Glomerular visceral epithelial cell (primary cell): ENCODE results near the gene EXTL1.
"Not testable (repeated sequence)": the region's sequence is repeated elsewhere in the genome, so short reads cannot be mapped to it uniquely, and the experiment has no call there.

Experiments
- DNase-seq: peaks from one replicate; pipeline ENCODE4 v3.0.0-alpha.2; 2016; ENCODE audit errors: extremely low spot score

EXTL1 gene, protein sequence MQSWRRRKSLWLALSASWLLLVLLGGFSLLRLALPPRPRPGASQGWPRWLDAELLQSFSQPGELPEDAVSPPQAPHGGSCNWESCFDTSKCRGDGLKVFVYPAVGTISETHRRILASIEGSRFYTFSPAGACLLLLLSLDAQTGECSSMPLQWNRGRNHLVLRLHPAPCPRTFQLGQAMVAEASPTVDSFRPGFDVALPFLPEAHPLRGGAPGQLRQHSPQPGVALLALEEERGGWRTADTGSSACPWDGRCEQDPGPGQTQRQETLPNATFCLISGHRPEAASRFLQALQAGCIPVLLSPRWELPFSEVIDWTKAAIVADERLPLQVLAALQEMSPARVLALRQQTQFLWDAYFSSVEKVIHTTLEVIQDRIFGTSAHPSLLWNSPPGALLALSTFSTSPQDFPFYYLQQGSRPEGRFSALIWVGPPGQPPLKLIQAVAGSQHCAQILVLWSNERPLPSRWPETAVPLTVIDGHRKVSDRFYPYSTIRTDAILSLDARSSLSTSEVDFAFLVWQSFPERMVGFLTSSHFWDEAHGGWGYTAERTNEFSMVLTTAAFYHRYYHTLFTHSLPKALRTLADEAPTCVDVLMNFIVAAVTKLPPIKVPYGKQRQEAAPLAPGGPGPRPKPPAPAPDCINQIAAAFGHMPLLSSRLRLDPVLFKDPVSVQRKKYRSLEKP

DNA sequence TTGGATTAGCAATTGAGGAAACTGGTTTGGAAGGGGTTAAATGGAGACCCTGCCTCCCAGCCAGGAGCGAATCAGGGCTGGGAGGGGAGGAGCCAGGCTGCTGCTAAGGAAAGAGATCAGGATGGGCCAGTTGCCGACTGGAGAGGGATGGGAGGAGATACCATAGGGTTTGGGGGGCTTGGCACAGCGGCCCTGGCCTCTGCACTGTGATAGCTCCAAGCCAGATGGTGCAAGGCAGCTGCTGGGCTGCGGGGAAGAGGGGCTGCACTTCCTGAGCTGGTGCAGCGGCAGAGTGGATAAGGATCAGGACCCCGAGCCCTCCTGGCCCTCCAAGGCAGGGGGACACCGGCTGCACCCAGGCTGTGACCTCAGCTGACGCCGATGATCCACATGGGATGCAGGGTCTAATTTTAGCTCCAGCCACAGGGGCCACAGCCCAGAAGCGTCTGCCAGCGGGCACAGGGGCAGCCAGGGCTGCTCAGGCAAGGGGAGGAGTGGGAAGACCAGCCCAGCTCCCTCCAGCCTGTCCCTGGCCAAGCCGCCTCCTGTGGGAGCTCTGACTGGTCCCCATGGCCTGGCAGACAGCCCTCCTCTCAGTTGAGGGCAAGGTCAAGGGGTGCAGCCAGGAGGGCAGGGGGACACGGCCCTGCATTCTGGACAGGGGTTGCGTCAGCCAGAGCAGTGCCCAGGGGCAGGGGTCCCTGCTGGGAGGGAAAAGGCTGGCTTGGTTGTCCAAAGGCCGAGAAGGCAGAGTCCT lies at the start of gene EXTL1:
Gene EXTL1, plus strand, starts transcription at position 129 of the 757 bp plus-strand sequence. CDS start 872 bp downstream, outside the sequence.
- DNase-seq: peak; percentile 25

DNA sequence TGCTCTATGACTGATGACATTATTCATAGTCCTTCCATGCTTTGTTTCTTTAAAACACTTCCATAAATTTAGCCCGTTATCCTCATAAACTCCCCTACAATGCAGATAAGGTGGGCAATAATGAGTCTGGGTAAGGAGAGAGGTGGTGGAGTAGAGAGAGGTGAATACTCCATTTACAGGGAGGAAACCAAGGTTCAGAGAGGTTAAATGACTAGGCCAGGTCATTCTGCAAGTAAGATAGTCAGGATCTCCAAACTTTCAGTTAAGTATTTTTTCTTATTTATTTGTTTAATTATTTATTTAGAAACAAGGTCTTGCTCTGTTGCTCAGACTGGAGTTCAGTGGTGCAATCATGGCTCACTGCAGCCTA lies 49.8 kb upstream of the EXTL1 start:
- no peak for DNase-seq

DNA sequence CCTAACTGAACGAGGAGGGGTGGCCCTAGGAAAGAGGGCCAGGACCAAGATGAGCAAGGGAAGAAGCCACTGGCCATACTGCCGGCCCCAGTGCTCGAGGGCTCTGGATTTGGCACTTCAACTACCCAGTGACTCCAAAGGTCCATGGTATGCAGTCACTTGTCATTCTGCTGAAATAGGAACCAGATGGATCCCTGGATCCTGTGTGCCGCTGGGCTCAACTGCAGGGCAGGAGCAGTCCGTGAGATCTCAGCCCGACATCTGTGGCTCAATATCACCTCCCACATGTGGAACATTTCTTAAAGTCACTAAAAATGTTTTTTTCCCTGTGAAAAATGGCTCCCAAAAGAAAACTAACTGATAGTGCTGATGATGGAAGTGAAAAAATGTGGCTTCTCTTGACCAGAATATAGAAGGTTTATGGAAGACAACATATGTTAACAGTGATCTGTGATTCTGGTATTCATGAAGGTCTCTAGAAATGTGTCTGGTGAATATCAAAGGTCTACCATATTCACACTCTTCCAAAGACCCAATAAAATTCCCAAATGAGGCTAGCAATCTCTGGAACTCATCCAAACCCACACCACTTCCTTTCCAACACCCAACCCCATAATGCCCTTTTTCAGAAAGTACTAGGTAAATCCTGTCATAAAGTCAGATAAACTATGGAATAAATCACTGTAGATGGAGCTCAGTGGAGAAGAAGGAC lies 47.8 kb upstream of the EXTL1 start:
- DNase-seq: no peak

DNA sequence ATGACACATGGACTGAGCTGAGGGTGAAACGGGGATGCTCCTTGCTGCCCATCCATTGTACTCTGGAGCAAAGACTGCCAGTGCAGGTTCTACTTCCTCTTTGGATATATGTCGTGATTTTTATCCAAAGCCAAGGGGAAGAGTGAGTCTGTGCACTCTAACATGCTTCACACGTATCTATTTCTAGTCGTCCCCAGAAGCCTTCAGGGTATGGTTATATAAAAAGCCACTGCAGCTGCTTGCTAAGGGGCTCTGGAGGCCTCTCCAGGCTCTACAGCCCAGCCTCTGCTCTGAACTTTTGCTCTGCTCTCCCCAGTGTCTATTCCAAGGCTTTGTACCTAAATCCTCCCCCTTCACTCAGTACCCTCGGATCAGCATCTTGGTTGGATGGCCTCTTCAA lies 43.8 kb upstream of the EXTL1 start:
- DNase-seq: no peak

DNA sequence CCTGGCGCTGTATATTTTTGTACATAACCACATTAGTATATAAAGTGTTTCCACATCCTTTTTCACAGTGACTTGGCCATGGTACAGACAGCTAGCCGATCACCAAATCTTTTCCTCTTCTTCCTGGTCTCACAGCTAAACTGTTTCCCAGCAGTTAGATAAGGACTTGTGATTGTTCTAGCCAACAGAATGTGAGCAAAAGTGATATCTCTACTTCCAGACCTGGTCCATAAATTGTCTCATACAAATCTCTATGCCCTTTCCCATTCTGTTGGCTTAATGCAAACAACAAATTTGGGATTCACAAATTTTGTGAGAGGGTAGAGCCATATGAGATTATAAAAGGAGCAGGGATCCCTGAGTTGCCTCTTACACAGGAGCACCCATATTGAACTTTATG lies 43.2 kb upstream of the EXTL1 start:
- DNase-seq: no peak

DNA sequence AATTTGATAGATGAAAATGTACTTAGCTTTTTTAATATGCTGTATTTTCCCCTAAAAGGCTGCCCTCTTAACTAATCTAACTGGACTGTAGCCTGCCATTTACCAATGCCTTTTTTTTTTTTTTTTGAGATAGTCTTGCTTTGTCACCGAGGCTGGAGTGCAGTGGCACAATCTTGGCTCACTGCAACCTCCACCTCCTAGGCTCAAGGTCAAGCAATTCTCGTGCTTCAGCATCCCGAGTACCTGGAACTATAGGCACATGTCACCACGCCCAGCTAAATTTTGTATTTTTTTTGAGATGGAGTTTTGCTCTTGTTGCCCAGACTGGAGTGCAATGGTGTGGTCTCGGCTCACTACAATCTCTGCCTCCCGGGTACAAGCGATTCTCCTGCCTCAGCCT lies 42.4 kb upstream of the EXTL1 start:
- no peak for DNase-seq

DNA sequence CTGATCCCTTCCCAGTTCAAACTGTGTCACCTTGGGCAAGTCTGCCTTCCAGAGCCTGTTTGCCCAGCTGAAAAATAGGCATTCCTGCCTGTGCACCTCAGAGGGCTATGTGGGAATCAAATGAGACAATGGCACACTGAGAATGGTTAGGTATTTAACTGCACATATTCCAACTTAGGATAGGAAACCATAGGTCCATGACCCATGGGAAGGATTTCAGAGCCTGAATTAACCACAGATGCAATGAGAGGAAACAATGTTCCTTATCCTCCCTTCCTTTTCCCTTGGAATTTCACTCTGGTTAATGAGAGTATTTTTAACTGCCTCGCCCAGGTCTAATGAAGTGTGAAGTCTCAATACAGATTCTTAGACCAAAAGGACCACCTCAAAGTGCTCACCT lies 36.4 kb upstream of the EXTL1 start:
- DNase-seq: no peak

DNA sequence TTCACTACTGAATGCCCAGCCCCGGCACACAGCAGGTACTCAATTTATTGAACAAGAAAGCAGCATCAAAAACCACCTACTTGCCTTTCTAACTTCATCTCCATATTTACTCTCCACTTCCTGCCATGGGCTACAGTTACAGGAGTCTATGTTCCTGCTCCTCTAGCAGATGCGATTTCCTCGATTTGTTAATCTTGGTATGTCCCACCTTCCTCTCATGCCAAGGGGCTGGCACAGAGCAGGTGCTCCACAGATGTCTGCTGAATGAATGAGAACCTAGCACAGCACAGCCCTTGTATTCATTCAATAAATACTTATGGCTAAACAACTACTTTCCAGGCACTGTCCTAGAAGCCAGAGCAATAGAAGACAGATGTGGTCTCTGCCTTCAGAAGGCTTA lies 35.9 kb upstream of the EXTL1 start:
- DNase-seq: no peak

DNA sequence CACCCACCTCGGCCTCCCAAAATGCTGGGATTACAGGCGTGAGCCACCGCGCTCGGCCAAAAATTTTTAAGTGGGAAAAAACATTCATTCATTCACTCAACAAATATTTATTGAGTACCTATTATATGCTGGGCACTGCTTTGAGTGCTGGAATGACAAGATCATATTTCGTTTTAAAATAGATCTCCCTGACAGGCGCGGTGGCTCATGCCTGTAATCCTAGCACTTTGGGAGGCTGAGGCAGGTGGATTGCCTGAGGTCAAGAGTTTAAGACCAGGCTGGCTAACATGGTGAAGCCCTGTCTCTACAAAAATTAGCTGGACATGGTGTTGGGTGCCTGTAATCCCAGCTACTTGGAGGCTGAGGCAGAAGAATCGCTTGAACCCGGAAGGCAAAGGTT lies 34.8 kb upstream of the EXTL1 start:
- DNase-seq: not testable (repeated sequence)

DNA sequence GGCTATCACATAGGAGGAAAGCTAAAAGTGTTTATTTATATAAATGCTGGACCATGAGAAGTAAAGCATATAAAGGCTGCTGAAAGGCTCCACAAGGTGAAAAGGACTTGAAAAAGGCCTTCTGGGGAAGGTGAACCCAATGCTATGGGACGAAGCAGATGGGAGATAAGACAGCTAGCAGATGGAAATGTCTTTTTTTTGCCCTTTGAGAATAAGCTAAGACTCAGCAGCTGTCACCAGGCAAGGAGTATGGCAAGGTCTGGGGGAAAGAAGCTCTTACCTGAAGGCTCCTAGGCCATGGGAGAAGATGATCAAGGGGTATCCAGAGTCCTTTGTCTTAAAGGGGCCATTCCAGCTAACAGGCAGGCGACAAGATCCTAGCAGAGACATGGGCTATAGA lies 33.6 kb upstream of the EXTL1 start:
- no peak for DNase-seq

DNA sequence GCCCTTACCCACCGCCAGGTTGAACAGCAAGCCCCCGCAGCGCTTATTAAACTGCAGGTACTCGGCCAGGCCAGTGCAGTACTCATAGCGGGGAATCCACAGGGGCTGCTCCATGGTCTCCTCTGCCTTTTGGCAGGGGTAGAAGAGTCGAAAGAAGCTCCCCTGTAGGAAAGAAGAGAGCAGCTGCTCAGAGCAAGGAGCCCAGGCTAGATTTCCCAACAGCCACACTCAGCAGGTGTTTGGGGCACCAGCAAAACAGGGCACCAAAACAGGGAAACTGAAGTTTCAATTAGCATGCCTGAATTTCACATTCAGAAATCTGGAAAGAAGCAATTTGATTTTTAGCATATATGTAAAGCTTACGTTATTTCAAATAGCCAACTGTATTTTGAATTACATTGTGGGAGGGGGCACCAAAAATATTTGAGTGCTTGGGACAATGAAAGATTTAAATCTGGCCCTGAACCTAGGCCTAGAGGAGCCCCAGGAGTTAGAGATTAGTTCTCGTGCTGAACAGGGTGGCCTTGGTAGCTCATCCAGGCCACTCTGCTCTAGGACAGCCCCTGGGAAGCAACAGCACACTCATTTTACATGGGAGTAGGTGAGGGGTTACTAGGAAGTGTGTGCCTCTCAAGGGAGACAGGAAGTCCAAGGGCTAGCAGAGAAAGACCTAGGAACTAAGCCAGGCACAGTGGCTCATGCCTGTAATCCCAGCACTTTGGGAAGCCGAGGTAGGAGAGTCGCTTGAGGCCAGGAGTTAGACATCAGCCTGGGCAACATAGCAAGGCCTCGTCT lies 31.9 kb upstream of the EXTL1 start:
- DNase-seq: no peak

DNA sequence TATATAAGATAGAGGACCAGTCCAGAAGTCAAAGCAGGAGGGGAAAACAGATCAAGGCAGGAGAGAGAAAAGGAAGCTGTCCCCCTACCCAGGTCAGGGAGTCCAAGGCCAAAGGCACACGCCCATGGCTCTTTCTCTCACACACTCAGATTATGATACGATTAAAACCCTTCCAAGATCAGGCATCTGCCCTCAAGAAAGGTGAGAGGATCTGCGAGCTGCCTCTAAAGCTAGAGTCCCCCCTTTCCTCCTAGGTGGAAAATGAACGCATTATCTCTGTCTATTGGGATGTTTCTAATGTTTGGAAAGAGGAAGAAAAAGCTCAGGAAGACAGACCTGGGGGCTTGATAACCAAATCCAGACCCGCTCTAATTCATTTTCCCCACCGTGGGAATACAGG lies 31.3 kb upstream of the EXTL1 start:
- no peak for DNase-seq

DNA sequence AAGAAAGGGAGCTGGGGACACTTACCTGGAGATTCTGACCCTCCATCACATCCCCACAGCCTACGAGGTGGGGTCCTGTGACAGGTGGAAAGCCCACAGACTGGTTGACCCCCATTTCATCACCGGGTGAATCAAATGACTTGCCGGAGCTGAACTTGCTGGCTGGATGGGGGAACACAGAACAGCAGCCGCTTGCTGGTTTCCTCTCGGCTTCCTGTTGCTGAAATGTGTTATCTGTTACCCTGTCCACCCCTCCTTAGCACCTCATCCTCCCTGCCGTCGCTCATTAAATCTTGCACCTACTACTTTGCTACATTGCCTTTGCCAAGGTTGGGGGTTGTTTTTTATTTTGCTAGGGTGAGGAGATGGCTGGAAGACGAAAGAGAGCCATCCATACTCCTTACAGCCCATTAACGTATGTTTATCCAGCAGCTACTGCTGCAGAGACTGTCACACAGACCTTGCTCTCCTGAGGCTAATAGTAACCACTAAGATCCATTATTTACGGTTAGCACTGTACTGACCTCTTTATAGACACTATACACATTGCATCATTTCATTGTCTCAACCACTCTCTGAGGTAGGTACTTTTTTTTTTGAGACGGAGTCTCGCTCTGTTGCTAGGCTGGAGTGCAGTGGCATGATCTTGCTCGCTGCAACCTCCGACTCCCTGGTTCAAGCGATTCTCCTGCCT lies 30.7 kb upstream of the EXTL1 start:
- no peak for DNase-seq

DNA sequence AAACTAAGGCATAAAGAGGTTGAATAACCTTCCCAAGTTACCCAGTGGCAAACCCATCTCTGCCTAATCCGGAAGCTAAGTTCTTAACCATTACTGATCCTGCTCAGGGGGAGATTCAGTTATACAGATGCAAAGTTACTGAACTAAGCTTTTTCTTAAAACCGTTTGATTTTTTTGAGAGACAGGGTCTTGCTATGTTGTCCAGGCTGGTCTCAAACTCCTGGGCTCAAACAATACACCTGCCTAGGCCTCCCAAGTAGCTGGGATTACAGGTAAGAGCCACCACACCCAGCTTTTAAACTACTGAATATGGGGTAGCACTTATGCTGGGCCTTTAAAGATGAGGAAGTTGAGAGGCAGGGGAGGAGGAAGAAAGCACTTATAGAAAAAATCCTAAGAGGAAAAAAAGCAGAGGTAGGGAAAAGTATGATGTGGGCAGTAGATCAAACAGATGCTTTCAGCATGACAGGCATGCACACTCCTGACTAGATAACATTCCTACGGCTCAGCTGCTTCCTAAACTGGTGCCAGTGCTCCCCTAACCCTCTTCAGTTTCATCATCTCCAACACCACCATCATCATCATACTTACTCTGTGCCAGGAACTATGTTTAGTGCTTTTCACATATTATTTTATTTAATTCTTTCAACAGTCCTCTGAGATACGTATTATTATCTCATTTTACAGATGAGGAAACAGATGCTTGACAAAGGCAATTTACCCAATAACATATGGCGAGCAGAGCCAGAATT lies 29.5 kb upstream of the EXTL1 start:
- peak; percentile 16 for DNase-seq

DNA sequence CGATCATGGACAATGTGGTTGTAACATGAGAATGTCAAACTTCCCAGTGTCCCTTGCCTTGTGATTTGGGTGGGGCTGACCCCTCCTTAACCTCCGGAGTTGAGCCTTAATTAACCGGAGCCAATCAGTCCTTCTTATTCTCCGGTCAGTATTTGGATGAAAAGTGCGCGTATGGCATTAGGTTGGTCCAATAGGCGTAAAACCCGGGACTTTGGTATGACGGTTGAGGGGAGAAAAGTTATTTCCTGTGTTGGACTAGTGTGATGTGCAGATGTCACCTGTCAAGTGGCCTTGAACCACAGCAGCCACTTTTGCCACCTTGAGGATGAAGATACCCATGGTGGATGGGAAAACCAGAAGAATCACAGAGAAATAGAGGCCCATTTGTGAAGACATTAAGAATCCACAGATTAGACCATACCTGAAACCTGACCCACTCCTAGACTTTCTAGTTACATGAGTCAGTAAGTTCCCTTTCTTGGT lies 28.8 kb upstream of the EXTL1 start:
- no peak for DNase-seq

DNA sequence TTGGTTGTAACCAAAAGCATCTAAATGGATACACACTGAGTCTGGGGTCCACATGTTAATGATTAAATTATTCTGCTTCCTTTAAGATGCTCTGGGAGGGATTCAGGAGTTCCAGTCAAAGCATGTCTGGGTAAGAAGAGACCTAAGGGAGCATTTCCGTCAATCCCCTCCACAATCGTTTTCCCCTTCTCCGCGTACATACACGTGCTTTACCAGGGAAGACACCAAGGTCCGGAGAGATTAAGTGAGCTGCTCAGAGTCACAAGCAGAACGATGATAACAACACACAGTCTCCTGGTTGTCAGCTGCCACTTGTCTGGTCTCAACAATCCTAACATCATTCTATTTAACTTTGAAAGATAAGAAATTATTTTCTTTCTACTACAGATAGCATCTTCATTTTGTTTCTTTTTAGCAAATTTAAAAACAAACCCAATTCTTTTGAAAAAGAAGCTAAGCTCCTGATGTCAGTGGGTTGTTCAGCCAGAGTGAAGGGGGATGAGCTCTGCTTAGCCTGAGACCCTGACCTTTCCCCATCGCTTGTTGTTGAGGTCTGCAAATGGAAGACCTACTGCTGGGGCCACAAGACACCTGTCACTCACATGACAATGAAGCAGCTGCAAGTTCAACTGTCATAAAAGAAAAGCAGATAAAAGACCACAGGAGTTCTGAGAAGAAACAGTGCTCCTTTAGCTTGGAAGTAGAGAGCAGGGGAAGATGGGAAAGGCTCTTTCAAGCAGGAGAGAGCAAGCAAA lies 28.2 kb upstream of the EXTL1 start:
- no peak for DNase-seq

DNA sequence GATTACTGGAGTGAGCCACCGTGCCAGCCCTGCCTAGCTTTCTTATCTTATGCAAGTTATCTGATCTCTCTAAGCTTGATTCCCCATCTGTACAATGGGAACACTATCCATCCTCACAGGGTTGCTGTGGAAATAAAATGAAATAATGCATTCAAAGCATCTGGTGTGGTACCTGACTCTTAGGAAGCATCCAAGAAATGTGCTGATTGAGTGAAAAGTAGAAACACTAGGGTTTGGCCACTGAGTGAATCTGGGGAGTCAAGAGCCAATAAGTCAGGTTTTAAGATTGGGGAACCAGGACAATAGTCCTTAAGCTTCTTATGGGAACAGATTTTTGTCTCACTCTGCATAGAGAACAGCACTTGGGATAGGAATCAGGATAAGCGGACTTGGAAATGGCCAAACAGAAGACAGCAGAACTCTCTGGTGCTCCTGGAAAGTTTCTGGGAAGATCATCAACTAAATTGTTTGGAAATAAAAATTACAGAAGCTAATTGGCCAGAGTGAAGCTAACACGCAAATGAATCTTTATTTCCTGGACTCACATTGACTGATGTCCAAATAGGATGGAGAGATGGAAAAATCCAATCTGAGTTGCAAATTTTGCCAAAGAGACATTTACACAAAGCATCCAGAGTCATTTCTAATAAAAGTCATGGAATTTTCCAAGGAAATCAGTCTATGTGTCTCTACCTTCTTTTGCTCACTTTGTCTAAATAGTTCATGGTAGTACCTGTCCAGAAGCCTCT lies 27.0 kb upstream of the EXTL1 start:
- DNase-seq: no peak
